B cell (primary cell): Measurements from ENCODE around the gene ZNF777. TPM values are rescaled to one million over a fixed set of nuclear protein-coding genes. Genes with fewer than 3 reads are reported as not detected.

Experiments
- ATAC-seq: fragments of 200-7000 bp; cut with Tn5 transposase; one replicate; pipeline ENCODE4 v1.10.0; 2021; ENCODE audit warnings: low read depth, mild to moderate bottlenecking, moderate number of reproducible peaks, moderate library complexity
- CTCF ChIA-PET: fragments of 350-600 bp; sonication (Branson Sonifier 250); formaldehyde crosslinking; loops from one replicate; lab custom pipeline; 2021; ENCODE audit warnings: antibody characterized with exemption, inconsistent platforms; lab: Charles Lee
- POLR2A ChIA-PET: fragments of 350-600 bp; sonication (Branson Sonifier 250); formaldehyde crosslinking; loops from one replicate; lab custom pipeline; 2021; ENCODE audit warnings: antibody characterized with exemption; lab: Charles Lee
- DNase-seq: peaks from one replicate; pipeline ENCODE4 v3.0.0; 2013
- H2AFZ ChIP-seq: 2 replicates; pipeline ENCODE4 v1.6.1; 2012; ENCODE audit warnings: mild to moderate bottlenecking, low read depth, low read length; ENCODE audit not compliant: insufficient read depth, poor library complexity, severe bottlenecking
- H3K27ac ChIP-seq, 2 donors: 1 replicate in 1 of 2; 2 replicates in 1 of 2; pipeline ENCODE4 v1.5.1; 2012 to 2013; ENCODE audit warnings: low read length in 2 of 2, mild to moderate bottlenecking in 2 of 2, moderate library complexity in 1 of 2
- H3K27me3 ChIP-seq, 4 experiments: fragments of 200-600 bp in 1 of 4; sonication (generic) in 1 of 4; replicated peaks in 1 of 4; 1 replicate in 2 of 4; 2 replicates in 2 of 4; pipeline versions ENCODE4 v1.6.1 to v1.7.0; 2013 to 2016; ENCODE audit warnings: low read length in 3 of 4, mild to moderate bottlenecking in 2 of 4, mixed read lengths in 1 of 4, moderate library complexity in 1 of 4; ENCODE audit not compliant: insufficient read depth in 4 of 4, control insufficient read depth in 3 of 4; ENCODE audit errors: control extremely low read depth in 1 of 4
- H3K36me3 ChIP-seq, 2 experiments: replicated peaks in 1 of 2; 1 replicate in 1 of 2; 2 replicates in 1 of 2; pipeline versions ENCODE4 v1.6.1 to v1.7.1; 2013; ENCODE audit warnings: low read length in 1 of 2; ENCODE audit not compliant: insufficient read depth in 2 of 2, control insufficient read depth in 1 of 2; ENCODE audit errors: control extremely low read depth in 1 of 2, extremely low read depth in 1 of 2
- H3K4me1 ChIP-seq, 2 donors: fragments of 200-600 bp in 1 of 2; sonication (generic) in 1 of 2; 1 replicate in 1 of 2; 2 replicates in 1 of 2; pipeline versions ENCODE4 v1.5.1 to v1.6.1; 2013 to 2017; ENCODE audit warnings: low read length in 2 of 2; ENCODE audit not compliant: control insufficient read depth in 2 of 2, insufficient read depth in 2 of 2
- H3K4me2 ChIP-seq: replicated peaks from 2 replicates; pipeline ENCODE3; 2012; ENCODE audit warnings: mild to moderate bottlenecking, low read depth, low read length; ENCODE audit not compliant: poor library complexity, severe bottlenecking
- H3K4me3 ChIP-seq, 5 experiments: fragments of 200-600 bp in 1 of 5; sonication (generic) in 1 of 5; 1 replicate in 3 of 5; 2 replicates in 2 of 5; pipeline versions ENCODE4 v1.5.1 to v1.7.0; 2011 to 2016; ENCODE audit warnings: low read length in 4 of 5, mild to moderate bottlenecking in 4 of 5, low read depth in 2 of 5, control low read depth in 1 of 5, moderate library complexity in 1 of 5; ENCODE audit not compliant: insufficient read depth in 1 of 5; ENCODE audit errors: control extremely low read depth in 1 of 5, extremely low read depth in 1 of 5
- H3K79me2 ChIP-seq: fragments of 200-600 bp; sonication (generic); one replicate; pipeline ENCODE4 v1.6.0; 2016; ENCODE audit warnings: low read length; ENCODE audit not compliant: control insufficient read depth, insufficient read depth
- H3K9ac ChIP-seq: fragments of 200-600 bp; sonication (generic); 2 replicates; pipeline ENCODE4 v1.6.1; 2017; ENCODE audit warnings: mild to moderate bottlenecking, low read length, moderate library complexity
- H3K9me3 ChIP-seq, 3 donors: one replicate each; pipeline versions ENCODE4 v1.6.1 to v1.7.1; 2013; ENCODE audit warnings: low read length in 2 of 3; ENCODE audit not compliant: control insufficient read depth in 2 of 3, insufficient read depth in 1 of 3; ENCODE audit errors: control extremely low read depth in 1 of 3
- H4K20me1 ChIP-seq: 2 replicates; pipeline ENCODE4 v1.6.0; 2012; ENCODE audit warnings: mild to moderate bottlenecking, low read length; ENCODE audit not compliant: insufficient read depth, control insufficient read depth, poor library complexity, severe bottlenecking
- H3K27ac Mint-ChIP-seq: one replicate; pipeline ENCODE4 v1.8.0; 2021; ENCODE audit warnings: mixed read lengths
- H3K27me3 Mint-ChIP-seq: one replicate; pipeline ENCODE4 v1.8.0; 2021; ENCODE audit warnings: mixed read lengths
- H3K4me1 Mint-ChIP-seq: one replicate; pipeline ENCODE4 v1.8.0; 2021; ENCODE audit warnings: mixed read lengths
- H3K4me3 Mint-ChIP-seq: one replicate; pipeline ENCODE4 v1.8.0; 2021; ENCODE audit warnings: mixed read lengths
- H3K9me3 Mint-ChIP-seq: one replicate; pipeline ENCODE4 v1.8.0; 2022; ENCODE audit warnings: mixed read lengths; ENCODE audit not compliant: insufficient read depth
- CTCF ChIP-seq: fragments of 200-600 bp; IDR thresholded peaks from one replicate; pipeline ENCODE4 v1.8.0; 2022; ENCODE audit warnings: antibody characterized with exemption, mild to moderate bottlenecking
- EZH2 ChIP-seq: IDR thresholded peaks from 2 replicates; pipeline ENCODE4 v1.6.1; 2012; ENCODE audit warnings: borderline replicate concordance, low read depth, mild to moderate bottlenecking, moderate library complexity, low read length; ENCODE audit not compliant: insufficient read depth, poor library complexity, severe bottlenecking
- WGBS: methylation state at CpG from one replicate; pipeline ENCODE4 v1.1.5; 2013; ENCODE audit warnings: missing lambda C conversion rate; ENCODE audit not compliant: insufficient coverage; 5-methylcytosine and 5-hydroxymethylcytosine counted together
- intact Hi-C: fragments of 100-400 bp; cut with micrococcal nuclease; formaldehyde crosslinking; loops from one replicate; pipeline ENCODE4 v1.10.0; 2022
- polyA plus RNA-seq: library from polyadenylated mRNA; depleted of rRNA; stranded (reverse); fragments of >200 nt; gene quantifications from 2 replicates; pipeline ENCODE4 v1.2.3, GENCODE V29; 2012
- total RNA-seq, 2 donors: library from RNA; stranded (reverse); fragments of 120-200 nt in 1 of 2; gene quantifications; 1 replicate in 1 of 2; 2 replicates in 1 of 2; pipeline versions ENCODE4 v1.2.3 to v1.2.4, GENCODE V29; 2013 to 2022

Gene ZNF777
- total and polyA plus RNA-seq, 2 donors (not counting 1 experiment from before 2014, with no cell fraction given) = 8.3 to 16.0 TPM

- H3K4me3 Mint-ChIP-seq = no peak overlapping the region
- Histone ChIP-seq H3K9me3 (no peaks in the 10 kb centered on the region), H4K20me1 (no peaks in the 10 kb centered on the region), H3K79me2 (no peaks in the 10 kb centered on the region), H2AFZ (no peak overlapping the region), H3K4me3 (no peak overlapping the region), H3K36me3 (no peaks in the 10 kb centered on the region), H3K27me3 (peaks cover 0 to 5% (median 0%) of the 10 kb centered on the region in 4 experiments), H3K9ac (no peak overlapping the region), H3K27ac (no peak overlapping the region), H3K4me1 (no peaks in the 10 kb centered on the region), H3K4me2 (no peak overlapping the region)
- ATAC-seq (no peak), DNase-seq (no peak)
- no peak overlapping the region for H3K27ac Mint-ChIP-seq
- no peaks in the 10 kb centered on the region for H3K9me3 Mint-ChIP-seq
- ChIA-PET POLR2A (no interaction called here), CTCF (no interaction called here)
- no peaks in the 10 kb centered on the region for H3K4me1 Mint-ChIP-seq
- intact Hi-C loops = no loop called here
- 96% methylated on average over 10 of the region's 12 CpGs for WGBS
- peaks cover 29% of the 10 kb centered on the region for H3K27me3 Mint-ChIP-seq
- TF ChIP-seq EZH2 (no peak), CTCF (no peak)
Measured at GRCh38 chr7:149404396-149404795, 56.5 kb downstream of the ZNF777 start.

- intact Hi-C loops = no loop called here
- no peak overlapping the region for H3K4me2 ChIP-seq
- ChIA-PET CTCF (no interaction called here), POLR2A (no interaction called here)
- H3K9me3 ChIP-seq = peaks cover 0 to 11% (median 3%) of the 10 kb centered on the region in 3 donors
- TF ChIP-seq CTCF = no peak
- TF ChIP-seq EZH2 = no peak
- 91% methylated on average over 22 of the region's 22 CpGs for WGBS
- H3K4me1 Mint-ChIP-seq = no peaks in the 10 kb centered on the region
- H3K79me2 ChIP-seq = no peaks in the 10 kb centered on the region
- no peak overlapping the region for H3K9ac ChIP-seq
- H4K20me1 ChIP-seq = no peaks in the 10 kb centered on the region
- DNase-seq (no peak), ATAC-seq (no peak)
- no peak overlapping the region for H3K27ac ChIP-seq
- H3K4me1 ChIP-seq = no peaks in the 10 kb centered on the region
- no peak overlapping the region for H3K4me3 Mint-ChIP-seq
- peaks cover 0 to 10% (median 0%) of the 10 kb centered on the region in 4 experiments for H3K27me3 ChIP-seq
- peaks cover 43% of the 10 kb centered on the region for H3K27me3 Mint-ChIP-seq
- no peak overlapping the region for H3K27ac Mint-ChIP-seq
- no peak overlapping the region for H3K4me3 ChIP-seq
- no peaks in the 10 kb centered on the region for H3K36me3 ChIP-seq
- H2AFZ ChIP-seq = no peak overlapping the region
- H3K9me3 Mint-ChIP-seq = peaks cover 3% of the 10 kb centered on the region
Measured at GRCh38 chr7:149398195-149398820, 62.6 kb downstream of the ZNF777 start.
